Neutrophil (primary cell): Measurements from ENCODE around the gene MTX3.

Experiments used
- H3K27ac ChIP-seq: fragments of 200-600 bp; sonication (generic); 2 replicates; pipeline ENCODE4 v1.5.1; 2016; ENCODE audit warnings: mild to moderate bottlenecking, moderate library complexity
- H3K27me3 ChIP-seq: fragments of 200-600 bp; sonication (generic); 2 replicates; pipeline ENCODE4 v1.6.0; 2016; ENCODE audit warnings: mild to moderate bottlenecking
- H3K36me3 ChIP-seq: fragments of 200-600 bp; sonication (generic); 2 replicates; pipeline ENCODE4 v1.5.1; 2017
- H3K4me1 ChIP-seq, 2 experiments: fragments of 200-600 bp in 1 of 2; sonication (generic) in 1 of 2; 1 replicate in 1 of 2; 2 replicates in 1 of 2; pipeline versions ENCODE4 v1.5.1 to v1.6.1; 2013 to 2016; ENCODE audit warnings: low read depth in 1 of 2, low read length in 1 of 2, mild to moderate bottlenecking in 1 of 2, moderate library complexity in 1 of 2; ENCODE audit not compliant: control insufficient read depth in 1 of 2, insufficient read depth in 1 of 2
- H3K4me3 ChIP-seq, 2 experiments: fragments of 200-600 bp in 1 of 2; sonication (generic) in 1 of 2; 1 replicate in 1 of 2; 2 replicates in 1 of 2; pipeline ENCODE4 v1.5.1; 2013 to 2016; ENCODE audit warnings: low read depth in 1 of 2, low read length in 1 of 2, mild to moderate bottlenecking in 1 of 2, moderate library complexity in 1 of 2
- H3K9me3 ChIP-seq: fragments of 200-600 bp; sonication (generic); 2 replicates; pipeline ENCODE4 v1.5.1; 2016
- TF ChIP-seq, protein P1 (sequence below): fragments of 200-600 bp; sonication (generic); IDR thresholded peaks from 2 replicates; pipeline ENCODE4 v1.5.1; 2016; ENCODE audit warnings: antibody characterized with exemption

MTX3 gene

DNA sequence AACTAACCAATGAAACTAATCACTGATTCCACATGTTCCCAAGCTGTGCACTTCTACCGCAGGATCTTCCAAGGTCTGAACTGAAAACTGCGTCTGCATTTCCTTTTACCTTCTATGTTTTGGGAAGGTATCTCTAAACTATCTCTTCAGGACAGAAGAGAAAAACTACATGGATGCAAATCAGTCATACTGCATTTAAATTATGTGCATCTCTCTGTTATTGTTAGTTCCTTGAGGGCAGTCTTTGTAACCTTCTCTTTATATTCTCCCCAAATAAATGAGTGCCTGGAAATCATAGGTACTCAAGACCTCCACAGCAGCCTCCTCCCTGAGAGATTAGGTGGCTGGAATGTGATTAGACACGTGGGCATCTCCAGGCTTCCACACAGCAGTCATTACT lies 17.1 kb downstream of the MTX3 start:
- peaks cover 4% of the 10 kb centered on the region for H3K36me3 ChIP-seq
- TF ChIP-seq, protein P1, sequence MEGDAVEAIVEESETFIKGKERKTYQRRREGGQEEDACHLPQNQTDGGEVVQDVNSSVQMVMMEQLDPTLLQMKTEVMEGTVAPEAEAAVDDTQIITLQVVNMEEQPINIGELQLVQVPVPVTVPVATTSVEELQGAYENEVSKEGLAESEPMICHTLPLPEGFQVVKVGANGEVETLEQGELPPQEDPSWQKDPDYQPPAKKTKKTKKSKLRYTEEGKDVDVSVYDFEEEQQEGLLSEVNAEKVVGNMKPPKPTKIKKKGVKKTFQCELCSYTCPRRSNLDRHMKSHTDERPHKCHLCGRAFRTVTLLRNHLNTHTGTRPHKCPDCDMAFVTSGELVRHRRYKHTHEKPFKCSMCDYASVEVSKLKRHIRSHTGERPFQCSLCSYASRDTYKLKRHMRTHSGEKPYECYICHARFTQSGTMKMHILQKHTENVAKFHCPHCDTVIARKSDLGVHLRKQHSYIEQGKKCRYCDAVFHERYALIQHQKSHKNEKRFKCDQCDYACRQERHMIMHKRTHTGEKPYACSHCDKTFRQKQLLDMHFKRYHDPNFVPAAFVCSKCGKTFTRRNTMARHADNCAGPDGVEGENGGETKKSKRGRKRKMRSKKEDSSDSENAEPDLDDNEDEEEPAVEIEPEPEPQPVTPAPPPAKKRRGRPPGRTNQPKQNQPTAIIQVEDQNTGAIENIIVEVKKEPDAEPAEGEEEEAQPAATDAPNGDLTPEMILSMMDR: no peak
- no peaks in the 10 kb centered on the region for H3K4me1 ChIP-seq
- no peaks in the 10 kb centered on the region for H3K9me3 ChIP-seq
- H3K27me3 ChIP-seq: peaks cover 18% of the 10 kb centered on the region
- H3K4me3 ChIP-seq: no peak overlapping the region
- no peak overlapping the region for H3K27ac ChIP-seq

DNA sequence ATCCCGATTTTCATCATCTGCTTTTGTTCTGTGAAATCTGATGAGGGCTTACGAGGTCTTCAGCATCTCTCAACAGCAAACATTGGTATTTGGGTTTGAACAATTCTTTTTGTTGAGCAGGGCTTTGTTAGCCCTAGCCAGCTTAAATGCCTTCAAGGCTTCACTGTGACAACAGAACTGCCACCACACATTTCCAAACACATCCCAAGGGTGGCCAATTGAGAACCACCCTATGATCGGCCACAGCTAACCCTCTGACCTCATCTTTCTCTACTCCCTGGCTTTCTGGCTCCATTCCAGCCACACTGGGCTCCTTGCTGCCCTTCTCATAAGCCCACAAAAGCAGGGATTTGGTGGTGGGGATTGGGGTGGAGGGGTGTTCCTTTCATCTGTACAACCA lies 17.6 kb downstream of the MTX3 start:
- TF ChIP-seq, protein P1: no peak
- H3K27ac ChIP-seq: no peak overlapping the region
- peaks cover 4% of the 10 kb centered on the region for H3K36me3 ChIP-seq
- no peaks in the 10 kb centered on the region for H3K9me3 ChIP-seq
- H3K27me3 ChIP-seq: peaks cover 23% of the 10 kb centered on the region
- no peak overlapping the region for H3K4me3 ChIP-seq
- H3K4me1 ChIP-seq: no peaks in the 10 kb centered on the region

DNA sequence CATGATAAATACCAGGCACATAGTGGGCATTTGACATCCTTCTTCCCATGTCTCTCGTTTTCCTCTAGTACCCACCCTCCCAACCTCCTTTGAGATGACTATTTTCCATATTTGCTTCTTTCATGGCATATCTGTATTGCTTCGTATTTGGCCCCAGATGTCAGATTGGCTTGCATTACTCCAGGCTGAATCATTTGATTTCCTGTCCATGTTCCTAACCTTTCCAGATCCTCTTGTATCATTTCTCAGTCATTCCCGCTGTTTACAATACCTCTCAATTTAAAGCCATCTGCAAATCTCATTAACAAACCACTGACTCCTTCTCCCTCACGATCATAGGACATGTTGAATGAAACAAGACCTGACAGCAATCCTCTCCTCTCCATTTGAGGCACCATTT lies 19.9 kb downstream of the MTX3 start:
- Histone ChIP-seq H3K27me3 (peaks cover 46% of the 10 kb centered on the region), H3K4me1 (no peaks in the 10 kb centered on the region), H3K36me3 (no peaks in the 10 kb centered on the region), H3K27ac (no peak overlapping the region), H3K4me3 (no peak overlapping the region), H3K9me3 (no peaks in the 10 kb centered on the region)
- TF ChIP-seq, protein P1: no peak

DNA sequence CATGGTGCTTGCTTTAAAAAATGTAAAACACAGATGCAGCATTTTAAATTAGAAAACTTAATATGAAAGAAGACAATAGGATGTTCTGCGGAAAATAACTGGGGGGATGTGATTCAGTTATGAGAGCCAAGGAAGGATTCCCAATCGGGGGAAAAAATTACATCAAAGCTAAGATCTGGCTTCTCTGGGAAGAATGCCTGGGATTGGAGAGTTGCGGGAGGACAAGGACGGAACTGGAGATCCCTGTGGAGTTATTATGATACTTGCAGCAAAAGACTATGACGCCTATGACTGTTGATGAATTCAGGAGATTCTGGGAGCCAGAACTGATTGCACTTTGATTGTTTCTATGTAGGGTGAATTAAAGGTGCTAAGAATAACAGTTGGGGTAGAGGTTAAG lies 24.6 kb downstream of the MTX3 start:
- H3K4me1 ChIP-seq: no peaks in the 10 kb centered on the region
- H3K27me3 ChIP-seq: peaks cover 54% of the 10 kb centered on the region
- H3K4me3 ChIP-seq: no peak overlapping the region
- H3K36me3 ChIP-seq: no peaks in the 10 kb centered on the region
- H3K9me3 ChIP-seq: no peaks in the 10 kb centered on the region
- TF ChIP-seq, protein P1: no peak
- H3K27ac ChIP-seq: no peak overlapping the region

DNA sequence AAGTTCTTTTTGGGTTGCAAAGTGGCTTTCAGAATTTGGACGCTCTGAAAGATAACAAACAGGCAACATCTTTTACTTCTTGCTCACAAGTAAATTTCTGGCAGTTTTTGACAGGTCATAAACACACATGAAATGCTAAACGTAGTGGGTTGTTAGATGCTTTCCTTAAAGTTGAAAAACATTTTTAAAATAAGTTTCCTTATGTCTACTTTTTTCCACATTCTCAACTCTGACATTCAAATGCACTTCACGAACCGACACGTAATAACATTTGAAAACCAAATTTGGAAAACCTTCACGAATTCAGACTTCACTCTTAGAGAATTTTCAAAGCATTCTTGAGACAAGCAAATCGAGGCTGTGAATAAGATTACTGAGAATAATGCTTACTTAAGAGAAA lies 26.9 kb downstream of the MTX3 start:
- H3K36me3 ChIP-seq: no peaks in the 10 kb centered on the region
- peaks cover 37% of the 10 kb centered on the region for H3K27me3 ChIP-seq
- H3K27ac ChIP-seq: no peak overlapping the region
- no peak overlapping the region for H3K4me3 ChIP-seq
- H3K9me3 ChIP-seq: no peaks in the 10 kb centered on the region
- H3K4me1 ChIP-seq: no peaks in the 10 kb centered on the region
- TF ChIP-seq, protein P1: no peak
